K562 (cell line): Measurements from ENCODE around the gene ACADSB. TPM values are rescaled to one million over a fixed set of nuclear protein-coding genes. Genes with fewer than 3 reads are reported as not detected.

Experiments
- ATAC-seq: fragments of 200-7000 bp; cut with Tn5 transposase; 3 replicates; pipeline ENCODE4 v1.9.1; 2020; ENCODE audit warnings: moderate library complexity
- BruUV-seq: library from RNA; stranded (reverse); fragments of 400-500 nt; replicated peaks from 2 replicates; lab custom pipeline; 2021; lab: Mats Ljungman, UMichigan
- CTCF ChIA-PET: fragments of 300-600 bp; formaldehyde crosslinking; extraction: SDS; loops from one replicate; lab custom pipeline; 2021; ENCODE audit warnings: low intra/inter-chr PET ratio; lab: Yijun Ruan, JAX
- POLR2A ChIA-PET: fragments of 300-600, 350-650 bp; sonication (Branson Sonifier 250); formaldehyde crosslinking; extraction: SDS; loops from one replicate; lab custom pipeline; 2021; ENCODE audit warnings: antibody characterized with exemption, inconsistent platforms; lab: Yijun Ruan, JAX
- DNase-seq, 4 experiments: peaks; one replicate each; pipeline versions ENCODE4 v3.0.0 to v3.0.0-alpha.2; 2011 to 2018; ENCODE audit warnings: low spot score in 3 of 4, mixed read lengths in 3 of 4; ENCODE audit errors: extremely low read depth in 1 of 4
- FAIRE-seq: peaks from 2 replicates; lab custom pipeline; 2011; peaks lifted over from hg19 to GRCh38; lab: Jason Lieb, UNC
- H2AFZ ChIP-seq: 2 replicates; pipeline ENCODE4 v1.6.0; 2011; ENCODE audit warnings: low read depth, low read length, control low read depth, inconsistent platforms
- H3K27ac ChIP-seq: fragments of 200-600 bp; 3 replicates; pipeline ENCODE4 v1.8.0; 2011; ENCODE audit warnings: low read depth, mild to moderate bottlenecking, control low read depth, inconsistent platforms, low read length, moderate library complexity, mixed read lengths; ENCODE audit errors: extremely low read depth
- H3K27me3 ChIP-seq, 2 experiments: fragments of 300-600 bp in 1 of 2; 2 replicates in 1 of 2; 3 replicates in 1 of 2; pipeline versions ENCODE4 v1.6.0 to v1.8.0; 2011; ENCODE audit warnings: inconsistent platforms in 2 of 2, low read length in 2 of 2, mild to moderate bottlenecking in 1 of 2, mixed read lengths in 1 of 2, moderate library complexity in 1 of 2; ENCODE audit not compliant: control insufficient read depth in 2 of 2, insufficient read depth in 2 of 2
- H3K36me3 ChIP-seq: fragments of 300-600 bp; 3 replicates; pipeline ENCODE4 v1.8.0; 2011; ENCODE audit warnings: mild to moderate bottlenecking, low read length, inconsistent platforms; ENCODE audit not compliant: control insufficient read depth, insufficient read depth
- H3K4me1 ChIP-seq, 2 experiments: fragments of 200-600 bp in 1 of 2; replicated peaks in 1 of 2; 2 replicates in 1 of 2; 3 replicates in 1 of 2; pipeline versions ENCODE4 v1.5.1 to v1.8.0; 2011; ENCODE audit warnings: inconsistent platforms in 2 of 2, low read length in 2 of 2, mild to moderate bottlenecking in 1 of 2, mixed read lengths in 1 of 2, moderate library complexity in 1 of 2; ENCODE audit not compliant: control insufficient read depth in 2 of 2, insufficient read depth in 2 of 2
- H3K4me2 ChIP-seq: 2 replicates; pipeline ENCODE4 v1.6.1; 2011; ENCODE audit warnings: low read length, control low read depth, inconsistent platforms, mixed read lengths; ENCODE audit not compliant: insufficient read depth
- H3K4me3 ChIP-seq: fragments of 200-600 bp; sonication (generic), shearing (Covaris generic); 2 replicates; pipeline ENCODE4 v1.5.1; 2016; ENCODE audit warnings: control low read depth, inconsistent platforms
- H3K79me2 ChIP-seq: fragments of 200-600 bp; 3 replicates; pipeline ENCODE4 v1.8.0; 2011; ENCODE audit warnings: low read length, inconsistent platforms; ENCODE audit not compliant: control insufficient read depth, insufficient read depth
- H3K9ac ChIP-seq, 2 experiments: 2 replicates each; pipeline versions ENCODE4 v1.6.0 to v1.6.1; 2011; ENCODE audit warnings: low read depth in 2 of 2, low read length in 2 of 2, control low read depth in 1 of 2, inconsistent platforms in 1 of 2, mild to moderate bottlenecking in 1 of 2, mixed read lengths in 1 of 2; ENCODE audit not compliant: insufficient read depth in 1 of 2
- H3K9me1 ChIP-seq: one replicate; pipeline ENCODE4 v1.6.0; 2011; ENCODE audit warnings: inconsistent platforms, mild to moderate bottlenecking, low read length, moderate library complexity; ENCODE audit not compliant: control insufficient read depth, insufficient read depth
- H3K9me3 ChIP-seq: replicated peaks from 2 replicates; pipeline ENCODE4 v1.5.1; 2011; ENCODE audit warnings: low read depth, low read length, inconsistent platforms; ENCODE audit not compliant: control insufficient read depth, insufficient read depth
- H4K20me1 ChIP-seq: replicated peaks from 2 replicates; pipeline ENCODE4 v1.6.1; 2011; ENCODE audit warnings: low read length, inconsistent platforms, mixed read lengths; ENCODE audit not compliant: control insufficient read depth, insufficient read depth
- CTCF ChIP-seq, 3 experiments: IDR thresholded peaks in 2 of 3; conservative IDR thresholded peaks in 1 of 3; 2 replicates each; pipeline ENCODE4 v1.5.1; 2011 to 2012; ENCODE audit warnings: low read length in 3 of 3, mild to moderate bottlenecking in 3 of 3, control low read depth in 2 of 3, improper control_type of control experiment in 1 of 3, inconsistent platforms in 1 of 3, low read depth in 1 of 3, mixed read lengths in 1 of 3, moderate library complexity in 1 of 3; ENCODE audit not compliant: insufficient read depth in 2 of 3
- EZH2 ChIP-seq: IDR thresholded peaks from 2 replicates; pipeline ENCODE4 v1.6.1; 2012; ENCODE audit warnings: low read depth, mild to moderate bottlenecking, inconsistent platforms, low read length, borderline replicate concordance
- LARP7 ChIP-seq: fragments of 450-650 bp; IDR thresholded peaks from 2 replicates; pipeline ENCODE4 v1.6.1; 2016
- ZNF766 ChIP-seq: fragments of 200-800 bp; sonication (Bioruptor generic); conservative IDR thresholded peaks from 2 replicates; pipeline ENCODE4 v1.6.1; 2016; ENCODE audit warnings: missing genetic modification characterization, missing compliant biosample characterization
- WGBS: fragments of 100-300 bp; shearing (Covaris generic); methylation state at CpG from one replicate; pipeline ENCODE4 v1.1.6; 2016; ENCODE audit warnings: low coverage, mixed read lengths; ENCODE audit not compliant: insufficient coverage; ENCODE audit errors: missing lambda C conversion rate; 5-methylcytosine and 5-hydroxymethylcytosine counted together
- in situ Hi-C: fragments of 300-500 bp; cut with MboI; formaldehyde crosslinking; loops from 4 replicates; pipeline ENCODE4 v1.15.0; 2018; ENCODE audit warnings: inconsistent platforms, mixed read lengths
- intact Hi-C: fragments of 100-400 bp; cut with micrococcal nuclease; formaldehyde crosslinking; loops from 2 replicates; pipeline ENCODE4 v1.14.2; 2022
- polyA plus RNA-seq, 8 experiments: library from polyadenylated mRNA; depleted of rRNA in 4 of 8; stranded (reverse) in 5 of 8; unstranded in 3 of 8; fragments of >200 nt; fragmentation: Nextera tagmentation in 2 of 8; fragmentation: Illumina TruSeq in 1 of 8; extraction: Ambion mirVana in 2 of 8; extraction: Trizol in 1 of 8; gene quantifications; 2 replicates each; pipeline versions ENCODE4 v1.2.1 to v1.2.3, GENCODE V29; 2011 to 2014; ENCODE audit warnings: inconsistent platforms in 1 of 8, missing spikeins in 1 of 8
- total RNA-seq, 7 experiments: library from RNA; depleted of rRNA in 6 of 7; stranded (reverse); fragments of >200 nt in 6 of 7; fragmentation: Illumina TruSeq in 2 of 7; extraction: Trizol in 2 of 7; gene quantifications; 2 replicates each; pipeline versions ENCODE4 v1.2.1 to v1.2.3, GENCODE V29; 2011 to 2021; ENCODE audit warnings: low replicate concordance in 1 of 7
- TF ChIP-seq, protein P1 (sequence below), 2 experiments: fragments of 450-650 bp; formaldehyde crosslinking in 1 of 2; IDR thresholded peaks; 2 replicates each; pipeline versions ENCODE4 v1.4.0 to v1.6.1; 2014 to 2020; ENCODE audit warnings: mild to moderate bottlenecking in 2 of 2, borderline replicate concordance in 1 of 2, low read depth in 1 of 2

The ACADSB gene
- total and polyA plus RNA-seq, 9 of the 15 experiments (the other 6 are each of a cell fraction or from before 2014, with no cell fraction given), result 2.9 to 9.1 (median 5.8) TPM

DNA sequence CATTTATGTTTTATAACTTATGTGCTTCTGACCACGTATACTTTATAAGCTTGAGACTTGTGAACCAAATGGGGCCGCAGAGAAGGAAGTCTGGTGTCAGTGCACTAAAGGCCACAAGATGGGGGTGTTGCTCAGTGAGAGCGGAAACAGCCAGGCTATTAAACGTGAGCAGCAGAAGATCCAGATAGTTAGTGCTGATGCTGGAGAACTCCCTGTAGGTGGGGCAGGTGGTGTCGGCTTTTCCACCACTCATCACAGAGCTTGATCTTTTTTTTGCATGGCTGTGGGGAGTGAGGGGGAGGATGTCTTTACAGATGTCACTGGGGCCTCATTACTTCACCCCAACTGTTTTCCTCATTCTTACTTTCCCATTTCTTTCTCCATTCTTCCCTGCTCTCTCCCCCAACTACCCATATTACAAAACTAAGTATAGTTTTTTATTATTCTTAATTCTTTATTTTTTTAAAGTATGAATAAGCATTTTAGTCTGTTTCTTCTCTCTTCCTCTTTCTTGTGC lies 34.7 kb downstream of the ACADSB start (continued):
- TF ChIP-seq CTCF (IDR thresholded peaks at IDR 0.05 in 2 of 3, conservative IDR thresholded peaks at IDR 0.05 in 1 of 3; ENCODE audit: insufficient read depth in 2 of 3, low read depth in 1 of 3, low read length in 3 of 3), result peak; percentile 77 to 80 (median 77)
- TF ChIP-seq, all 486 proteins: peak for 8

- intact Hi-C loops, result loop anchor here (5.0 to 10.0 kb wide), 2 partner anchors 63 to 230 kb away; no protein-coding TSS in a partner anchor
- TF ChIP-seq CTCF (IDR thresholded peaks at IDR 0.05 in 2 of 3, conservative IDR thresholded peaks at IDR 0.05 in 1 of 3; ENCODE audit: insufficient read depth in 2 of 3, low read depth in 1 of 3, low read length in 3 of 3), result peak in 1 of 3 experiments; percentile 46; a peak in 3 of 6 replicates
- TF ChIP-seq ZNF766, result no peak
- TF ChIP-seq, protein P1, sequence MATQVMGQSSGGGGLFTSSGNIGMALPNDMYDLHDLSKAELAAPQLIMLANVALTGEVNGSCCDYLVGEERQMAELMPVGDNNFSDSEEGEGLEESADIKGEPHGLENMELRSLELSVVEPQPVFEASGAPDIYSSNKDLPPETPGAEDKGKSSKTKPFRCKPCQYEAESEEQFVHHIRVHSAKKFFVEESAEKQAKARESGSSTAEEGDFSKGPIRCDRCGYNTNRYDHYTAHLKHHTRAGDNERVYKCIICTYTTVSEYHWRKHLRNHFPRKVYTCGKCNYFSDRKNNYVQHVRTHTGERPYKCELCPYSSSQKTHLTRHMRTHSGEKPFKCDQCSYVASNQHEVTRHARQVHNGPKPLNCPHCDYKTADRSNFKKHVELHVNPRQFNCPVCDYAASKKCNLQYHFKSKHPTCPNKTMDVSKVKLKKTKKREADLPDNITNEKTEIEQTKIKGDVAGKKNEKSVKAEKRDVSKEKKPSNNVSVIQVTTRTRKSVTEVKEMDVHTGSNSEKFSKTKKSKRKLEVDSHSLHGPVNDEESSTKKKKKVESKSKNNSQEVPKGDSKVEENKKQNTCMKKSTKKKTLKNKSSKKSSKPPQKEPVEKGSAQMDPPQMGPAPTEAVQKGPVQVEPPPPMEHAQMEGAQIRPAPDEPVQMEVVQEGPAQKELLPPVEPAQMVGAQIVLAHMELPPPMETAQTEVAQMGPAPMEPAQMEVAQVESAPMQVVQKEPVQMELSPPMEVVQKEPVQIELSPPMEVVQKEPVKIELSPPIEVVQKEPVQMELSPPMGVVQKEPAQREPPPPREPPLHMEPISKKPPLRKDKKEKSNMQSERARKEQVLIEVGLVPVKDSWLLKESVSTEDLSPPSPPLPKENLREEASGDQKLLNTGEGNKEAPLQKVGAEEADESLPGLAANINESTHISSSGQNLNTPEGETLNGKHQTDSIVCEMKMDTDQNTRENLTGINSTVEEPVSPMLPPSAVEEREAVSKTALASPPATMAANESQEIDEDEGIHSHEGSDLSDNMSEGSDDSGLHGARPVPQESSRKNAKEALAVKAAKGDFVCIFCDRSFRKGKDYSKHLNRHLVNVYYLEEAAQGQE (IDR thresholded peaks at IDR 0.05; ENCODE audit: borderline replicate concordance), result peak; percentile 41; the same call in 1 of the 2 replicates
- TF ChIP-seq, protein P1 (CRISPR knock-in tag; IDR thresholded peaks at IDR 0.05; ENCODE audit: low read depth), result no peak
- TF ChIP-seq EZH2, result no peak
- no peak for TF ChIP-seq LARP7
Observed at GRCh38 chr10:123044391-123044790, 35.6 kb downstream of the ACADSB start.

More at GRCh38 chr10:123044391-123044790, 35.6 kb downstream of the ACADSB start:
- Histone ChIP-seq H3K27me3 (no peaks in the 10 kb centered on the region), H4K20me1 (no peaks in the 10 kb centered on the region), H3K36me3 (no peaks in the 10 kb centered on the region), H3K9me3 (no peaks in the 10 kb centered on the region), H3K4me3 (no peak overlapping the region), H3K9ac (no peak overlapping the region), H3K27ac (no peak overlapping the region), H3K4me1 (no peaks in the 10 kb centered on the region), H3K9me1 (no peaks in the 10 kb centered on the region), H3K79me2 (no peaks in the 10 kb centered on the region), H3K4me2 (no peak overlapping the region), H2AFZ (no peak overlapping the region)
- DNase-seq (peak in 2 of 4 experiments; percentile 6 to 8), ATAC-seq (no peak), FAIRE-seq (no peak)
- no TSS peak for BruUV-seq
- in situ Hi-C loops, result loop anchor here (5.0 to 25.0 kb wide), 3 partner anchors 340 to 918 kb away; no protein-coding TSS in a partner anchor
- 32% methylated on average over 2 of the region's 2 CpGs for WGBS
- ChIA-PET CTCF (interaction anchor here (0.5 to 2.9 kb wide), 4 partner anchors 337 to 515 kb away, joined by 3 to 28 read pairs (median 4); no protein-coding TSS in a partner anchor), POLR2A (no interaction called here)
